HEK293T (cell line): ENCODE measurements around the gene DCTN3.

Source experiments
- CTCF ChIA-PET: fragments of 350-600 bp; formaldehyde crosslinking; extraction: SDS; loops from one replicate; lab custom pipeline; 2021; ENCODE audit warnings: antibody characterized with exemption, inconsistent platforms; lab: Yijun Ruan, JAX
- POLR2A ChIA-PET: fragments of 350-600 bp; formaldehyde crosslinking; extraction: SDS; loops from one replicate; lab custom pipeline; 2020; ENCODE audit warnings: antibody characterized with exemption, inconsistent platforms; lab: Yijun Ruan, JAX
- DNase-seq: peaks from one replicate; pipeline ENCODE4 v3.0.0; 2012; ENCODE audit warnings: mixed read lengths; ENCODE audit errors: extremely low spot score
- ARNT ChIP-seq: fragments of 450-650 bp; IDR thresholded peaks from 2 replicates; pipeline ENCODE4 v1.6.1; 2017; ENCODE audit warnings: mild to moderate bottlenecking
- BHLHE40 ChIP-seq: fragments of 450-650 bp; IDR thresholded peaks from 2 replicates; pipeline ENCODE4 v1.6.1; 2016; ENCODE audit warnings: mild to moderate bottlenecking, moderate library complexity, borderline replicate concordance
- CTBP1 ChIP-seq: fragments of 450-650 bp; IDR thresholded peaks from 2 replicates; pipeline ENCODE4 v1.6.1; 2016; ENCODE audit warnings: borderline replicate concordance
- ELF4 ChIP-seq: fragments of 450-650 bp; IDR thresholded peaks from 2 replicates; pipeline ENCODE4 v1.6.1; 2017; ENCODE audit warnings: antibody characterized with exemption
- FOXA1 ChIP-seq: fragments of 450-650 bp; IDR thresholded peaks from 2 replicates; pipeline ENCODE4 v1.6.1; 2016; ENCODE audit warnings: mild to moderate bottlenecking
- FOXK2 ChIP-seq: fragments of 450-650 bp; IDR thresholded peaks from 2 replicates; pipeline ENCODE4 v1.6.1; 2016; ENCODE audit warnings: mild to moderate bottlenecking
- FOXM1 ChIP-seq: fragments of 450-650 bp; IDR thresholded peaks from 2 replicates; pipeline ENCODE4 v1.6.1; 2017; ENCODE audit warnings: mild to moderate bottlenecking, borderline replicate concordance
- HDGF ChIP-seq: fragments of 450-650 bp; IDR thresholded peaks from 2 replicates; pipeline ENCODE4 v1.6.1; 2017; ENCODE audit warnings: antibody characterized with exemption, borderline replicate concordance
- L3MBTL2 ChIP-seq: fragments of 450-650 bp; conservative IDR thresholded peaks from 2 replicates; pipeline ENCODE4 v1.6.1; 2016; ENCODE audit warnings: mild to moderate bottlenecking
- LEF1 ChIP-seq: fragments of 450-650 bp; IDR thresholded peaks from 2 replicates; pipeline ENCODE4 v1.6.1; 2017; ENCODE audit warnings: mild to moderate bottlenecking, borderline replicate concordance
- NFRKB ChIP-seq: fragments of 450-650 bp; IDR thresholded peaks from 2 replicates; pipeline ENCODE4 v1.6.1; 2016; ENCODE audit warnings: mild to moderate bottlenecking, moderate library complexity
- PKNOX1 ChIP-seq: fragments of 450-650 bp; IDR thresholded peaks from 2 replicates; pipeline ENCODE4 v1.6.1; 2016
- SP1 ChIP-seq: fragments of 450-650 bp; IDR thresholded peaks from 2 replicates; pipeline ENCODE4 v1.6.1; 2017
- SUZ12 ChIP-seq: fragments of 450-650 bp; IDR thresholded peaks from 2 replicates; pipeline ENCODE4 v1.6.1; 2016; ENCODE audit warnings: mild to moderate bottlenecking
- TARDBP ChIP-seq: fragments of 450-650 bp; IDR thresholded peaks from 2 replicates; pipeline ENCODE4 v1.6.1; 2016
- ZNF384 ChIP-seq: fragments of 450-650 bp; IDR thresholded peaks from 2 replicates; pipeline ENCODE4 v1.6.1; 2016

Gene DCTN3

GRCh38 chr9:34575862-34576596 is 44.3 kb downstream of the DCTN3 start:
- ChIA-PET CTCF (no interaction called here), POLR2A (no interaction called here)
- TF ChIP-seq ARNT: no peak
- no peak for TF ChIP-seq LEF1
- TF ChIP-seq ELF4: no peak
- no peak for TF ChIP-seq SUZ12
- TF ChIP-seq NFRKB: no peak
- DNase-seq: no peak

GRCh38 chr9:34575241-34575640 is 45.1 kb downstream of the DCTN3 start:
- CTCF ChIA-PET: no interaction called here
- POLR2A ChIA-PET: no interaction called here

GRCh38 chr9:34574571-34574970 is 45.7 kb downstream of the DCTN3 start:
- ChIA-PET CTCF (no interaction called here), POLR2A (no interaction called here)
- TF ChIP-seq SUZ12 (no peak), ELF4 (no peak), HDGF (no peak), TARDBP (no peak), FOXM1 (no peak), FOXK2 (no peak), BHLHE40 (no peak), FOXA1 (no peak), SP1 (no peak), L3MBTL2 (no peak), LEF1 (no peak), CTBP1 (no peak), ZNF384 (no peak), ARNT (no peak), NFRKB (no peak), PKNOX1 (no peak)
- DNase-seq: no peak

More at GRCh38 chr9:34575241-34575640, 45.1 kb downstream of the DCTN3 start:
- DNase-seq: no peak
- TF ChIP-seq FOXK2 (no peak), NFRKB (no peak), HDGF (no peak), L3MBTL2 (no peak), ZNF384 (no peak), ARNT (no peak), SUZ12 (no peak), SP1 (no peak), TARDBP (no peak)

- POLR2A ChIA-PET: no interaction called here
- TF ChIP-seq FOXM1: no peak
- TF ChIP-seq ZNF384: no peak
- TF ChIP-seq LEF1: no peak
- no peak for TF ChIP-seq ELF4
- TF ChIP-seq SUZ12: no peak
- no peak for TF ChIP-seq NFRKB
- TF ChIP-seq FOXK2: no peak
- no peak for TF ChIP-seq FOXA1
- TF ChIP-seq CTBP1: no peak
- TF ChIP-seq BHLHE40: no peak
- no peak for DNase-seq
- CTCF ChIA-PET: no interaction called here
Observed at GRCh38 chr9:34573599-34574325, 46.5 kb downstream of the DCTN3 start.

- TF ChIP-seq NFRKB: no peak
- no peak for TF ChIP-seq TARDBP
- ChIA-PET CTCF (no interaction called here), POLR2A (no interaction called here)
- DNase-seq: no peak
Observed at GRCh38 chr9:34572628-34573027, 47.7 kb downstream of the DCTN3 start.

GRCh38 chr9:34572092-34572491 is 48.2 kb downstream of the DCTN3 start:
- ChIA-PET CTCF (interaction anchor here (1.3 kb wide), 1 partner anchor 24 kb away, joined by 3 read pairs; no protein-coding TSS in a partner anchor), POLR2A (no interaction called here)
- DNase-seq: no peak

More at GRCh38 chr9:34572092-34572491, 48.2 kb downstream of the DCTN3 start:
- TF ChIP-seq SP1: no peak
- TF ChIP-seq FOXM1: no peak
- TF ChIP-seq NFRKB: no peak
- no peak for TF ChIP-seq ARNT
- no peak for TF ChIP-seq CTBP1
- TF ChIP-seq HDGF: no peak
- TF ChIP-seq SUZ12: no peak
- TF ChIP-seq LEF1: no peak
- TF ChIP-seq FOXA1: no peak
- no peak for TF ChIP-seq PKNOX1
